WI38 (cell line): ENCODE results near the gene SET.

Experiments
- H3K4me3 ChIP-seq: 2 replicates; pipeline ENCODE4 v1.5.1; 2011; ENCODE audit warnings: low read depth, mild to moderate bottlenecking, control low read depth, low read length
- CTCF ChIP-seq: IDR thresholded peaks from 2 replicates; pipeline ENCODE4 v1.5.1; 2012; ENCODE audit warnings: low read depth, mild to moderate bottlenecking, control low read depth, low read length

Gene SET

GRCh38 chr9:128727640-128728248, 38.7 kb downstream of the SET start:
- TF ChIP-seq CTCF: no peak
- no peak overlapping the region for H3K4me3 ChIP-seq

GRCh38 chr9:128728298-128728697, 39.3 kb downstream of the SET start:
- no peak overlapping the region for H3K4me3 ChIP-seq
- no peak for TF ChIP-seq CTCF

- no peak overlapping the region for H3K4me3 ChIP-seq
- no peak for TF ChIP-seq CTCF
Observed at GRCh38 chr9:128729302-128729701, 40.3 kb downstream of the SET start.

- H3K4me3 ChIP-seq: no peak overlapping the region
- no peak for TF ChIP-seq CTCF
Observed at GRCh38 chr9:128729766-128730517, 40.9 kb downstream of the SET start.

- no peak for TF ChIP-seq CTCF
- no peak overlapping the region for H3K4me3 ChIP-seq
Observed at GRCh38 chr9:128731093-128731492, 42.1 kb downstream of the SET start.

GRCh38 chr9:128731691-128732090, 42.7 kb downstream of the SET start:
- TF ChIP-seq CTCF: no peak
- H3K4me3 ChIP-seq: no peak overlapping the region

- no peak overlapping the region for H3K4me3 ChIP-seq
- no peak for TF ChIP-seq CTCF
Observed at GRCh38 chr9:128732576-128732975, 43.6 kb downstream of the SET start.
